Stimulated activated CD4-positive, alpha-beta T cell treated with anti-CD3 and anti-CD28 coated beads, Interleukin-2, amount 100 ng/mL, for 4 hours (primary cell): ENCODE measurements around the gene ZNF507.

Experiments
- DNase-seq: peaks from one replicate; pipeline ENCODE4 v3.0.0-alpha.2; 2020; ENCODE audit warnings: low read depth

ZNF507 gene

GRCh38 chr19:32345261-32346207, at the start of gene ZNF507:
Gene ZNF507 (plus strand): TSS chr19:32345610. CDS start chr19:32352831, 7,221 bp downstream.
- DNase-seq = peak; percentile 76

- DNase-seq = no peak
Measured at GRCh38 chr19:32296694-32297093, 48.7 kb upstream of the ZNF507 start.

GRCh38 chr19:32302778-32303177, 42.6 kb upstream of the ZNF507 start:
- no peak for DNase-seq

GRCh38 chr19:32303193-32303592, 42.2 kb upstream of the ZNF507 start:
- DNase-seq = no peak

- no peak for DNase-seq
Measured at GRCh38 chr19:32307591-32307990, 37.8 kb upstream of the ZNF507 start.

- DNase-seq = no peak
Measured at GRCh38 chr19:32308431-32309077, 36.9 kb upstream of the ZNF507 start.

GRCh38 chr19:32309711-32310390, 35.6 kb upstream of the ZNF507 start:
- DNase-seq = no peak

- DNase-seq = no peak
Measured at GRCh38 chr19:32311371-32311770, 34.0 kb upstream of the ZNF507 start.

GRCh38 chr19:32313569-32314265, 31.7 kb upstream of the ZNF507 start:
- no peak for DNase-seq

- no peak for DNase-seq
Measured at GRCh38 chr19:32316034-32316433, 29.4 kb upstream of the ZNF507 start.

- DNase-seq = no peak
Measured at GRCh38 chr19:32317086-32317485, 28.3 kb upstream of the ZNF507 start.

- no peak for DNase-seq
Measured at GRCh38 chr19:32318884-32319520, 26.4 kb upstream of the ZNF507 start.

- DNase-seq = no peak
Measured at GRCh38 chr19:32322541-32322940, 22.9 kb upstream of the ZNF507 start.

GRCh38 chr19:32324631-32325285, 20.7 kb upstream of the ZNF507 start:
- DNase-seq = no peak

GRCh38 chr19:32330213-32330857, 15.1 kb upstream of the ZNF507 start:
- DNase-seq = no peak

- no peak for DNase-seq
Measured at GRCh38 chr19:32333227-32333626, 12.2 kb upstream of the ZNF507 start.

- no peak for DNase-seq
Measured at GRCh38 chr19:32336259-32337083, 8.9 kb upstream of the ZNF507 start.

- no peak for DNase-seq
Measured at GRCh38 chr19:32337084-32337808, 8.2 kb upstream of the ZNF507 start.

- DNase-seq = no peak
Measured at GRCh38 chr19:32339423-32339822, 6.0 kb upstream of the ZNF507 start.
